Lower lobe of right lung (tissue), 2 donors: ENCODE measurements around the gene PLVAP. TPM values are rescaled to one million over a fixed set of nuclear protein-coding genes. Genes with fewer than 3 reads are reported as not detected.

Source experiments
- ATAC-seq, 2 donors: fragments of 200-7000 bp; cut with Tn5 transposase; one replicate each; pipeline ENCODE4 v1.9.1; 2020 to 2022; ENCODE audit warnings: mild to moderate bottlenecking in 2 of 2, moderate library complexity in 2 of 2
- DNase-seq: peaks from one replicate; pipeline ENCODE4 v3.0.0-alpha.2; 2020
- H3K27ac ChIP-seq: fragments of 200-600 bp; one replicate; pipeline ENCODE4 v1.8.0; 2022
- H3K27me3 ChIP-seq: fragments of 200-600 bp; one replicate; pipeline ENCODE4 v1.8.0; 2022; ENCODE audit warnings: low read depth
- H3K36me3 ChIP-seq: fragments of 200-600 bp; one replicate; pipeline ENCODE4 v1.8.0; 2022; ENCODE audit warnings: mild to moderate bottlenecking
- H3K4me1 ChIP-seq: fragments of 200-600 bp; one replicate; pipeline ENCODE4 v1.8.0; 2022
- H3K4me3 ChIP-seq: fragments of 200-600 bp; one replicate; pipeline ENCODE4 v1.8.0; 2022; ENCODE audit warnings: mild to moderate bottlenecking
- H3K9me3 ChIP-seq: fragments of 200-600 bp; one replicate; pipeline ENCODE4 v1.8.0; 2022
- intact Hi-C: fragments of 100-400 bp; cut with DNase I; formaldehyde crosslinking; loops from one replicate; pipeline ENCODE4 v1.11.0; 2022
- long read RNA-seq: library from polyadenylated mRNA; unstranded; transcript quantifications from one replicate; pipeline ENCODE4 v2.0.0, GENCODE V29; 2021
- total RNA-seq: library from RNA; stranded (reverse); fragmentation: NEBNext Ultra II Directional; extraction: Animal tissue kit (Norgen Biotek cat#: 25700); gene quantifications from one replicate; pipeline ENCODE4 v1.2.1, GENCODE V29; 2021
- TF ChIP-seq, protein P1 (sequence below): fragments of 200-600 bp; IDR thresholded peaks from one replicate; pipeline ENCODE4 v1.8.0; 2022; ENCODE audit warnings: antibody characterized with exemption, mild to moderate bottlenecking
- donor health status: DM: no; HTN: yes; CAD: no; lungs with severe emphysema.

PLVAP gene
- total RNA-seq, result 25.9 TPM
- long read RNA-seq, transcript PLVAP-201 (6 exons, 2,305 nt), result major isoform, 36 of 40 reads
- long read RNA-seq, partial matches to known transcripts, result 2 of 40 reads
- long read RNA-seq, other reads (novel, unspliced or antisense), result 2 of 40 reads

DNA sequence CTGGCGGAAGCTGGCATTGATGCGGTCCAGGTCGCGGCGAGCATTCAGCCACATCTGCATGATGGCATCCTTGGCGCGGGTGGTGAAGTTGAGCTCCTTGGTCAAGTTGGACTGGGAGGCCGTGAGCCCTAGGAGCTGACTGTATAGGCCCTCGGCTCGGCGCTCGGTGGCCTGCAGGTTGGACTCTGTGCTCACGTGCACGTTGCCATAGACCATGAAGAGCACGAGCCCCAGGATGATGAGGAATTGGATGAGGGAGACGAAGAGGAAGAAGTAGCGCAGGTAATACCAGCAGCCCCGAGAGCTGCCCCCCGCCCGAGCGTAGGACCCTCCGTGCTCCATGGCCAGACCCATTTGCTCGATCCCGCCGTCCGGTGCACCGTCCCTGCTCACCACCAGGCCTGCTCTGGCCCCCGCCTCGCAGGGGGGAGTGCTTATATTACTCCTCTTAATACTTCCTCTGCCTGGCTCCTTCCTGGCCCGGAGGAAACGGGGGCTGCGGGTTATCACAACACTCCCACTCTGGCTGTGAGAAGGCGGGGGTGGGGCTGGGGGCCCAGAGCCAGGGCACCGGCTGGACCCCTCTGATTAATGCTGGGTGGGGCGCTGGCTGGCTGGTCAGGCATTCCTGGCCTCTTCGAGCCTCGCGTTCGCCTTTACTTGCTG, at the start of gene PLVAP:
PLVAP (minus strand) TSS at position 408 of the 666 bp plus-strand sequence; CDS start at position 354, 54 bp downstream.
- intact Hi-C loops, result no loop called here
- Histone ChIP-seq H3K27me3 (peaks cover 3% of the 10 kb centered on the region), H3K4me3 (peak within 1 kb of the TSS; percentile 34), H3K9me3 (no peaks in the 10 kb centered on the region), H3K4me1 (peaks cover 19% of the 10 kb centered on the region), H3K27ac (no peak within 1 kb of the TSS), H3K36me3 (no peaks in the 10 kb centered on the region)
- TF ChIP-seq, protein P1, sequence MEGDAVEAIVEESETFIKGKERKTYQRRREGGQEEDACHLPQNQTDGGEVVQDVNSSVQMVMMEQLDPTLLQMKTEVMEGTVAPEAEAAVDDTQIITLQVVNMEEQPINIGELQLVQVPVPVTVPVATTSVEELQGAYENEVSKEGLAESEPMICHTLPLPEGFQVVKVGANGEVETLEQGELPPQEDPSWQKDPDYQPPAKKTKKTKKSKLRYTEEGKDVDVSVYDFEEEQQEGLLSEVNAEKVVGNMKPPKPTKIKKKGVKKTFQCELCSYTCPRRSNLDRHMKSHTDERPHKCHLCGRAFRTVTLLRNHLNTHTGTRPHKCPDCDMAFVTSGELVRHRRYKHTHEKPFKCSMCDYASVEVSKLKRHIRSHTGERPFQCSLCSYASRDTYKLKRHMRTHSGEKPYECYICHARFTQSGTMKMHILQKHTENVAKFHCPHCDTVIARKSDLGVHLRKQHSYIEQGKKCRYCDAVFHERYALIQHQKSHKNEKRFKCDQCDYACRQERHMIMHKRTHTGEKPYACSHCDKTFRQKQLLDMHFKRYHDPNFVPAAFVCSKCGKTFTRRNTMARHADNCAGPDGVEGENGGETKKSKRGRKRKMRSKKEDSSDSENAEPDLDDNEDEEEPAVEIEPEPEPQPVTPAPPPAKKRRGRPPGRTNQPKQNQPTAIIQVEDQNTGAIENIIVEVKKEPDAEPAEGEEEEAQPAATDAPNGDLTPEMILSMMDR, result no peak
- ATAC-seq (peak; percentile 60 to 63), DNase-seq (peak; percentile 50)

DNA sequence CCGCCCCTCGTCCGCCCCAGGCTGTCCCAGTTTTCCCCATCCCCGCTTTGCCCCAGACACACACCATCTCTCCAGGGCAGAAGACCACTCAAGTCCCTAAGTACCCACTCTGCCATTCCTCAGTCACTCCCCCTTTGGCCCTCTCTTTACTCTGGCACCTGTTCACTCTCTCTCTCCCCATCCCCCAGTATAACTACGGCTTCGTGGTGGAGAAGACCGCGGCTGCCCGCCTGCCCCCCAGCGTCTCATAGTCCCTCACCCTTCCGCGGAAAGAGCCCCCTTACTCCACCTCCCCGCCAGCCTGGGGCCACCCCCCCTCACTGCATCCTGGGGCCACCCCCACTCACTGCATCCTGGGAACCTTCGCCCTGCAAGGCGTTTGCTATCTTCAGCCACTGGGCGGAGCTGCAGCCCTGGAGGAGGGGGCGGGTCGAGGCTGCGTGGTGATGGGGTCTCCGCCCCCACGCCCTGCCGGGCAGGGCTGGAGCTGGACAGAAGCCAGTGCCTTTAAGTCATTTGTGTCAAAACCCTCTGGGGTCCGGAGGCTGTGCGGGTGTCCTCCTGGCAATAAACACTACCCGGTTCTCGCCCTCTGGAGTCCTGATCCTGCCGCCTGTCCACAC, 47.7 kb upstream of the PLVAP start:
- intact Hi-C loops, result no loop called here
- peaks cover 12% of the 10 kb centered on the region for H3K36me3 ChIP-seq
- H3K4me1 ChIP-seq, result peaks cover 8% of the 10 kb centered on the region
- DNase-seq (no peak), ATAC-seq (peak in 1 of 2 donors; percentile 26)
- H3K27ac ChIP-seq, result no peak overlapping the region
- no peaks in the 10 kb centered on the region for H3K27me3 ChIP-seq
- H3K4me3 ChIP-seq, result no peak overlapping the region
- TF ChIP-seq, protein P1, result peak; percentile 21
- no peaks in the 10 kb centered on the region for H3K9me3 ChIP-seq

GRCh38 chr19:17423429-17424208, 46.5 kb upstream of the PLVAP start:
- ATAC-seq (no peak), DNase-seq (no peak)
- TF ChIP-seq, protein P1, result no peak

GRCh38 chr19:17421942-17422341, 44.8 kb upstream of the PLVAP start:
- no peak for DNase-seq
- no peaks in the 10 kb centered on the region for H3K9me3 ChIP-seq
- peaks cover 12% of the 10 kb centered on the region for H3K36me3 ChIP-seq
- no peak overlapping the region for H3K4me3 ChIP-seq
- H3K4me1 ChIP-seq, result peaks cover 14% of the 10 kb centered on the region
- no peak overlapping the region for H3K27ac ChIP-seq
- TF ChIP-seq, protein P1, result no peak
- ATAC-seq, result no peak
- H3K27me3 ChIP-seq, result no peaks in the 10 kb centered on the region
- intact Hi-C loops, result no loop called here

More at GRCh38 chr19:17423429-17424208, 46.5 kb upstream of the PLVAP start:
- intact Hi-C loops, result no loop called here
- H3K9me3 ChIP-seq, result no peaks in the 10 kb centered on the region
- H3K4me1 ChIP-seq, result peaks cover 14% of the 10 kb centered on the region
- no peak overlapping the region for H3K27ac ChIP-seq
- H3K27me3 ChIP-seq, result no peaks in the 10 kb centered on the region
- H3K36me3 ChIP-seq, result peaks cover 12% of the 10 kb centered on the region
- no peak overlapping the region for H3K4me3 ChIP-seq

GRCh38 chr19:17420475-17420924, 43.4 kb upstream of the PLVAP start:
- intact Hi-C loops, result no loop called here
- TF ChIP-seq, protein P1, result peak; percentile 37
- DNase-seq, result peak; percentile 62
- H3K36me3 ChIP-seq, result peaks cover 12% of the 10 kb centered on the region
- H3K27me3 ChIP-seq, result no peaks in the 10 kb centered on the region
- H3K4me3 ChIP-seq, result peak overlapping the region; percentile 79
- H3K4me1 ChIP-seq, result peaks cover 14% of the 10 kb centered on the region
- peak; percentile 59 for ATAC-seq
- H3K9me3 ChIP-seq, result no peaks in the 10 kb centered on the region
- peak overlapping the region; percentile 78 for H3K27ac ChIP-seq
